HUDEP-2 (cell line): ENCODE measurements around the gene USP27X.

Source experiments
- DNase-seq, 76 experiments: peaks; one replicate each; lab custom pipeline; 2025; ENCODE audit not compliant: unreplicated experiment in 76 of 76; lab: John Stamatoyannopoulos, UW

USP27X gene

DNA sequence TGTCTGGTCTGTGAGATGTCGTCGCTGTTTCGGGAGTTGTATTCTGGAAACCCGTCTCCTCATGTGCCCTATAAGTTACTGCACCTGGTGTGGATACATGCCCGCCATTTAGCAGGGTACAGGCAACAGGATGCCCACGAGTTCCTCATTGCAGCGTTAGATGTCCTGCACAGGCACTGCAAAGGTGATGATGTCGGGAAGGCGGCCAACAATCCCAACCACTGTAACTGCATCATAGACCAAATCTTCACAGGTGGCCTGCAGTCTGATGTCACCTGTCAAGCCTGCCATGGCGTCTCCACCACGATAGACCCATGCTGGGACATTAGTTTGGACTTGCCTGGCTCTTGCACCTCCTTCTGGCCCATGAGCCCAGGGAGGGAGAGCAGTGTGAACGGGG is 1.4 kb downstream of the USP27X start:
- DNase-seq, result no peak

DNA sequence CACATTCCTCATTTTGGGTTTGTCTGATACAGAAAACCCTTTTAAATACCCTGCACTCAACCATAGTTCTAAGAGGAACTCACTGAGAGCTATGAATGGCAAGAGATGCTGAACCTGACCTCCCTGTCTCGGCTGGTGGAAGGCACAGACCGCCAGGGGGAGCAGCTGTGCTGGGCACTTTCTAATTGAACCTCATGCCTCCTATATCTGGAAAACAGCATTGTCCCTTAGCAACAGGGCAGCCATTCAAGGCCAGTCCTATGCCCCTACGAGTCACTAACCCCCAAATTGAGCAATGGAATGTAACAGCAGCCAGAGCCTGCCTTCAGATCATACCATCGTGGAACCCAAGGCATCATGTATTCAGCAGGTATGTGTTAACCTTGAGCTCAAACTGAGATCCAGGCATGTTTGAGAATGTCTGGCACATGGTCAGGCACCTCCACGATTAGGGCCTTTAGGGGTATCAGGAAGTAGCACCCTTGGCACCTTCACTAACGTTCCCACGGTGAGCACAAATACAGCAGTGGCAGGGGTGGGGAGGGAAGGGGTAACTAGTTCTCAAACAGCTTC is 5.1 kb downstream of the USP27X start:
- peak in 61 of 76 experiments; percentile 0 to 61 (median 25) for DNase-seq

DNA sequence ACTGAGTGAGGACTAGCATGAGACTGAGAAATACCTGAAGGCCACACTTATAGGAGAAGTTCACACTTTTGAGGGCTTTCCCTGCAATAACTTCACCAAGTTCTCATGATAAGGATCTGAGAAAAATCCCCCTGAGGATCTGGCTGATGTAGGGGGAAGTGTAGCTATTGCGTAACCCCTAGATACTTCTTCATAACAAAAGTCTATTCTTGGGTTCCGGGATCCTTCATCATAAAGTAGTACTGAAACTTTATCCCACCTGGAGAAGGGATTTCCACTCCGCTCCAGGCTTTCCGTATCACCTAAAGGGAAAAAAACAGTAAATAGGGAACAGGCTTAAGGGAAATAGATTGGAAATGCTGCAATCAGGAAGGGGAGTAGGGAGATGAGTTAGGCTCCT is 13.3 kb downstream of the USP27X start:
- DNase-seq, result no peak

DNA sequence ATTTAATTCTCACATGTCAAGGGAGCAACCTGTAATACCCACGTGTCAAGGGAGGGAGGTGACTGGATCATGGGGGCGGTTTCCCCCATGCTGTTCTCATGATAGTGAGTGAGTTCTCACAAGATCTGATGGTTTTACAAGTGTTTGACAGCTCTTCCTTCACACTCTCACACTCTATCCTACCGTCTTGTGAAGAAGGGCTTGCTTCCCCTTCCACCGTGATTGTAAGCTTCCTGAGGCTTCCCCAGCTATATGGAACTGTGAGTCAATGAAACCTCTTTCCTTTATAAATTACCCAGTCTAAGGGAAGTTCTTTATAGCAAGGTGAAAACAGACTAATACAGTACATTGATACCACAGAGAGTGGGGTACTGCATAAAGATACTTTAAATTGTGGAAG is 17.7 kb downstream of the USP27X start:
- DNase-seq, result no peak

DNA sequence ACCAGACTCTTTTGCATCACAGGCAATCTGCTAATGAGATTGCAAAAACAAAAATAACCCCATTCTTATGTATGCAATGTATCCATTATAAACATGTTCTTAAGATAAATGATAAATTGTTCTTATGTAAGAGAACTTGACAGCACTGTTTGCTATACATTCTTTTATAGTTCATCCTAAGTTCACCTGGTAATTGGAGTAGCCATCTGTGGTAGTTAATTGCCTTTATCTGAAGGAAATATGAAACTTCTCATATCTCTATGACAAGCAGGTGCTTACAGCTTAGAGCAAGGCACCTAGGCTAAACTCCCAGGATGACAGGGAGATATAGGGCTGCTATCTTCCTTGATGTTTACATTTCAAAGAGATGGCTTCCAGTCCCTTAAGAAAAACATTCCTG is 21.8 kb downstream of the USP27X start:
- no peak for DNase-seq

DNA sequence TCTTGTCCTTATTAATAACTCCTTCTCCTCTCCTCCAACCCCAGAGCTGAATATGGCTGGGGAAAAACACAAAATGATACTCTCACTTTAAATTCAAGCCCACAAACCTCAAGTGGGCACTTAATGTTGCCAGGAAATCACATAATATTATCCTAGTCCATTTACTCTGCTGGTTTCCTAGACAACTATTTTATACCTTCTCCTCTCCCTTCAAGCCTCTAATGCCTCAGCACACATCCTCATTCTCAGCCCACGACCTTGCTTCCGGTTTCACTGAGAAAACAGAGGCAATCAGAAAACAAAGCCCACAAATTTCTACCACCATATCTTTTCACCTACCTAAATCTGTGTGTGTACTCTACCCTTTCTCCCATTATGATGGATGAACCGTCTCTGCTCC is 31.1 kb downstream of the USP27X start:
- no peak for DNase-seq

DNA sequence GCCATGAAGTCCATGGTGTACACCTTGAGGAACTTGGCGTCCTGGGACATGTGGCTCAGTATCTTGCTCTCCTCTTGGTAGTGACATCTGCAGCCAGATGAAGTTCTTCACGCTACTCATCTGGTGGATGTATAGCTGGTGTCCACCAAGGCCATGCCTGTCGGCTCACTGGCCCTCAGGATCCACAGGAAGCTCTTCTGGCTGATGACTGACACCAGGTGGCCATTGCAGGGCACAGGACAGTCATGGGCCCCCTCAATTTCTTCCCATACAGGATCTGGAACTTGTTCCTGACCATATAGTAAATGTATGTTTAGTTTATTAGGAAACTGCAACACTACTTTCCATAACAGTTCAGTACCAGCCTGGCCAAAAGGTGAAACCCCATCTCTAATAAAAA is 32.8 kb downstream of the USP27X start:
- no peak for DNase-seq

DNA sequence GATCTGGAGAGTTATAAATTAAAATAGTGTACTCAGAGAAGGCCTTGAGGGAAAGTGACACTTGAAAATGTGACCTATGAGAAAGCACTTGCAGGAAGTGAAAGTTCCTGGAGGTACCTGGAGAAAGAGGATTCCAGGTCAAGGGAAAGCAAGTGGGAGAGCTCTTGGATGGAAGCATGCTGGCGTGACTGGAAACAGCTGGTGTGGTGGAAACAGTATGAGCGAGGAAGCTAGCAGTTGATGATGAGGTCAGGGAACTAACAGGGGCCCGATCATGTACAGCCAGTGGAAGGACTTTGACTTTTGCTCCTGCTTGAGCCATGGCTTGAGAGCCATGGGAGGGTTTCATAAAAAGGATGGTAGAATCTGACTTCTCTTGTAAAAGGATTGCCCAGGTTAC is 33.6 kb downstream of the USP27X start:
- no peak for DNase-seq

DNA sequence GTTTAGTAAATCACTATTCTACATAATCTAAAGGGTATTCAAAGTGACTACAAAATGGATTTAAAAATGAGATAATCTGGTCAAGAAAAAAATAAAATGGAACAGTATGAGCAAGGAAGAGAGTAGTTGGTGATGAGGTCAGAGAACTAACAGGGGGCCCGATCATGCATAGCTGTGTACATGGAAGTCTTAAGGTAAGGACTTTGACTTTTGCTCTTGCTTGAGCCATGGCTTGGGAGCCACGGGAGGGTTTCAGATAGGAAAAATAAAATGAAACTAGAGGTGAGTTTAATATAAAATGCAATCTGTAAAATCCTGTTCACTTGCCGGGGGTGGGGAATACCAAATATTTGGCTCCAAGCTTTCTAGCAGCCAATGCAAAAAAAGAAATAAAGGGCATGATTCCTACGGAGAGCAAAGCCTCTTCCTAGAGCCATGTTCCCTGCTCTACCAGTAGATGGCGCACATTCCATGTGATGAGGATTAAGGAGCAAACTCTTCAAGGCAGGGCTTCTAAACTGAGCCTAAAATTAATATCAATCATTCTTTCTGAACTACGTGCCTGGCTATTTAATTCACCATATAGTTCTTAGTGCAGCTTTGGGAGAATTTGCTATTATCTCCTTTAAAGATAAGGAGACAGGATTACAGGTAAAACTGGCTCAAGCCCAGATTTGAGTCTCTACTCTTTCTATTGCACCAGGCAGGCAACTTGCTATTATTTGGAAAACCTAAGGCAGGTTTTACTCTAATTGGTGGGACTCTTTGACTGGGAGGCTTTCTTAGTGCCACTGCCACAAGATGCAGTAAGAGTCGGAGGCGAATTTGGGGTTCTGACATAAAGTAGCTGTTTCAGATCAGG is 36.3 kb downstream of the USP27X start:
- peak in 34 of 76 experiments; percentile 0 to 61 (median 12) for DNase-seq

DNA sequence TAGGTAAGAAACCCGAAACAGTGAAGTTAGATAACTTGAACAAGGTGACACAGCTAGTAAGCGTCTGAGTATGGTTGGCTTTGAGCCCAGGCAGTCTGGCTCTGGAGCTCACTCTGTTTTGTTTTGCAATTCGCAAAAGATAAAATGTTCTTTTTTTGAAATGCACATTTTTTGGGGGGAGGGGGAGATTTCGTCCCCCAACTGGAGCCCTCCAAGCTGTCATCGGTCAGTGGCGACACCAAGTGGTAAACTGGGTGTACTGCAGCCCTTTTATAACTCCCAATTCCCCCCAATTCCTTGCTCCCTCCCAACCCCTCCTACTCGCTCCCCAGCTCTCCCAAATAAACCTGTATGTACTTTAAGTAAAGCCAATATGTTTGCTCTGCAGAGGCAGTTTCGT is 40.3 kb downstream of the USP27X start:
- peak in 8 of 76 experiments; percentile 0 to 19 (median 4) for DNase-seq

DNA sequence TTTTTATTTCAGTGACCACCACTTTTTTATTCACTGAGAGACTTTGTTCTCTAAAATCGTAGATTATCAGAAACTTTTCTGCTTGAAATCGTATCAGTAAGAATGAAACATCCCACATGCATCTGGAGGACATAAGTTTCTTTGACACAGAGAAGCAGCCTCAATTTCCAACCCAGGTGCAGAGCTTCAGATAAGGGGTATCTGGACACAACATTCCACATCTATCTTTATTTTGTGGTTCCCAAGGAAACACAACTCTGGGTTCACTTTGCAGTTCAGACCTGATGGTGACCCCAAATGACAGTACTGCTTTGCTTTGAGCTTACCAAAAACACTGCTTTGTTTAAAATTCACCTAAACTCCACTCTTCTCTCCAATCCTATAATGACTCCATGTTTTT is 41.8 kb downstream of the USP27X start:
- peak in 25 of 76 experiments; percentile 0 to 60 (median 3) for DNase-seq

DNA sequence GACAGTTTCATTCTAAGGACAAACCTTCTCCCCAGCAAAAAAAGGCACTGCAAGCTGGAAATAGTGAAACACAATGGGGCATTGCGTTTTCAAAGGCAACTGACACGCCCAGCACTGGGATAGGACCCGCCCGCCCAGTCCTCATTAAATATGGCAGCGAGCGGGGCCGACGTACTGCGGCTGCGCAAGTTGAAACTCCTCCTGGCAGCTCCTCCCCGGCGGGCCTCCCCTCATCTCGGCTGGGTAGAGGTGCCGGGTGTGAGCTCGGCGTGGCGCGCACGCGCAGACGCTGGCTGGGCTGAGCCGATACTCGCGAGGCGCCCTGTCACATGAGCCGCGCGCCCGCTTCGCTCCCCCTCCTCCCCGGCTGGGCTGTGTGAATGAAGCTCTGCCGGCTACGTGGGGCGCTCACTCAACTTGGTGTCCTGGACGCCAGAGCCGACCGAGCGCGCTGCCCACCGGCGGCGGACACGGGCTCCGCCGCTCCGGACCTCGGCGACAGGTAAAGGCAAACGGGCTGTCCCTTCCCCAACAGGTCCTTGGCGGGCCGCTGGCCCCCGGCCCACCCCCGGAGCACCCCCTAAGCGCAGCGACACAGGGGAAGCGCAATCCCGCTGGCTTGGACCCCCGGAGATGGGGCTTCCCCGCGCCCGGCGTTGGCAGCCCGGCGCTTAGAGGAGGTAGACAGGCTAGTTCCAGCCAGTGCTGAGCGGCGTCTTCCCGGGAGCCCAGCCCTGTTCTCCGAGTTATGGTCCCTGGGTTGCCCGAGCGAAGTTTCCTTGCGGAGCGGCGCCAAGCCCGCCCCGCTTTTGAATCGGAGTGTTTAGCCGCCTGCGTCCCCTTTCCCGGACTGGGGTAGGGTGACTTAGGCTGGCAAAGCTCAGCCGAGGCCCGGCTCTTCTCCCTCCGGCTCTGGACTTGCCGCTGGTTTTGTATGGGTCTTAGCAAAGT is 43.3 kb downstream of the USP27X start, which contains the start of gene CLCN5:
TSS of gene CLCN5 (plus strand) at position 306 of the 951 bp plus-strand sequence. CDS start 2,703 bp downstream, outside the sequence.
- peak in 75 of 76 experiments; percentile 16 to 94 (median 87) for DNase-seq

DNA sequence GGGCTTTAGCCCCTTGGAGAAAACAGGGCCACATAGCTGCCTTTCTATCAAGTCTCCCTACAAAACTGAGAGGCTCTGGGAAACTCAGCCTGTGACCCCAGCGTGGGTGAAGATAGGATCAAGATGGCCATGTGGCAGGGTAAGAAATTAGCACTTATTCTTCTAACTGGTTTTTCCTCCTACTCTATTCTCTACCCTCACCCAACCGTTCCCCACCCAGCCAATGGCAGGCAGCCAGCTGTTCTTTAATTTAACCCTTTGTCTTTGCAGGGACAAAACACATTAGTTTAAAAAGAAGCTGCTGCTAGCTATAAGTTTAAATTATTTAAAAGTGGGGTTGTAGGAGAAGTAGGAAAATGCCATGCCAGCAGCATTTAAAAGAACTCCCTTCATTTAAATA is 45.9 kb downstream of the USP27X start:
- DNase-seq, result peak in 68 of 76 experiments; percentile 0 to 69 (median 34)

DNA sequence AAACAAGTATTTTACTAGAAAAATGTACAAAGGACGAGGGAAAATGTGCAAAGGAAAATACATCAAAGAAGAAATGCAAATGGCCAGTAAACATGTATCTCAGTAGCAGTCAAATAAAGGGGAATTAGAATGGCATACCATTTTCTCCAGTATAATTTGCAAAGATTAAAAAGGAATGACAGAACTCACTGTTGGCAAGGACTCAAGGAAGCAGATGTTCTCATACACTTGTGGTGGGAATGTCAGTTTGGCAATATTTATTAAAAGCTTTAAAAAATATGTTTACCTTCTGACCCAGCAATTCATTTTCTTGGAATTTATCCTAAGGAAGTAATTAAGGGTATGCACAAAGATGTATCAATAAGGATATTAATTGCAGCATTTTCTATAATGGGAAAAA is 50.8 kb downstream of the USP27X start:
- no peak for DNase-seq
